H1 (cell line): Measurements from ENCODE around the gene IRF7. TPM values are rescaled to one million over a fixed set of nuclear protein-coding genes. Genes with fewer than 3 reads are reported as not detected.

ENCODE experiments used
- CTCF ChIA-PET: fragments of 300-600 bp; sonication (Branson Sonifier 250); formaldehyde crosslinking; loops from one replicate; lab custom pipeline; 2021; ENCODE audit not compliant: partially characterized antibody; lab: Charles Lee
- POLR2A ChIA-PET: fragments of 300-600 bp; sonication (Branson Sonifier 250); formaldehyde crosslinking; loops from one replicate; lab custom pipeline; 2021; ENCODE audit warnings: inconsistent platforms; ENCODE audit not compliant: partially characterized antibody; lab: Charles Lee
- DNase-seq, 2 experiments: peaks; one replicate each; pipeline versions ENCODE4 v3.0.0 to v3.0.0-alpha.2; 2010 to 2022; ENCODE audit warnings: low spot score in 2 of 2, low read depth in 1 of 2, mixed read lengths in 1 of 2
- FAIRE-seq: peaks from 2 replicates; lab custom pipeline; 2011; peaks lifted over from hg19 to GRCh38; lab: Jason Lieb, UNC
- H2AFZ ChIP-seq: 2 replicates; pipeline ENCODE4 v1.8.1; 2012; ENCODE audit warnings: low read length, inconsistent platforms
- H2AK5ac ChIP-seq: 2 replicates; pipeline ENCODE4 v1.6.1; 2013; ENCODE audit warnings: low read depth, low read length
- H2BK120ac ChIP-seq: replicated peaks from 2 replicates; pipeline ENCODE3; 2013; ENCODE audit warnings: low read depth, low read length, inconsistent platforms
- H2BK12ac ChIP-seq: 2 replicates; pipeline ENCODE4 v1.6.1; 2013; ENCODE audit warnings: low read depth, low read length
- H2BK15ac ChIP-seq: 2 replicates; pipeline ENCODE4 v1.6.1; 2013; ENCODE audit warnings: low read length
- H2BK20ac ChIP-seq: 2 replicates; pipeline ENCODE4 v1.6.1; 2013; ENCODE audit warnings: low read length
- H2BK5ac ChIP-seq: 2 replicates; pipeline ENCODE4 v1.6.1; 2013; ENCODE audit warnings: low read depth, low read length
- H3K14ac ChIP-seq: 2 replicates; pipeline ENCODE4 v1.6.1; 2013; ENCODE audit warnings: inconsistent platforms; ENCODE audit not compliant: insufficient read length
- H3K18ac ChIP-seq: 2 replicates; pipeline ENCODE4 v1.6.1; 2013; ENCODE audit warnings: low read length; ENCODE audit errors: extremely low read depth
- H3K23ac ChIP-seq: 2 replicates; pipeline ENCODE4 v1.6.1; 2013; ENCODE audit warnings: inconsistent platforms; ENCODE audit not compliant: insufficient read length
- H3K23me2 ChIP-seq: 2 replicates; pipeline ENCODE4 v1.6.1; 2013; ENCODE audit warnings: low read depth, low read length
- H3K27ac ChIP-seq: 2 replicates; pipeline ENCODE4 v1.6.1; 2011; ENCODE audit warnings: low read depth, low read length, inconsistent platforms
- H3K27me3 ChIP-seq, 4 experiments: replicated peaks in 1 of 4; 1 replicate in 1 of 4; 2 replicates in 3 of 4; pipeline versions ENCODE4 v1.6.1 to v1.8.1; 2011 to 2013; ENCODE audit warnings: low read length in 3 of 4, mild to moderate bottlenecking in 3 of 4, inconsistent platforms in 2 of 4, mixed read lengths in 2 of 4, moderate library complexity in 1 of 4; ENCODE audit not compliant: control insufficient read depth in 3 of 4, insufficient read depth in 3 of 4; ENCODE audit errors: extremely low read depth in 1 of 4
- H3K36me3 ChIP-seq, 4 experiments: 2 replicates each; pipeline versions ENCODE4 v1.6.1 to v1.8.1; 2011 to 2013; ENCODE audit warnings: mild to moderate bottlenecking in 4 of 4, low read length in 3 of 4, moderate library complexity in 2 of 4, control low read depth in 1 of 4, inconsistent platforms in 1 of 4; ENCODE audit not compliant: insufficient read depth in 4 of 4, control insufficient read depth in 2 of 4
- H3K4ac ChIP-seq: replicated peaks from 2 replicates; pipeline ENCODE3; 2013; ENCODE audit warnings: low read length, low read depth, mixed read lengths, inconsistent platforms; ENCODE audit not compliant: insufficient read length
- H3K4me1 ChIP-seq, 4 experiments: replicated peaks in 1 of 4; 1 replicate in 1 of 4; 2 replicates in 3 of 4; pipeline versions ENCODE4 v1.6.1 to v1.8.1; 2011 to 2013; ENCODE audit warnings: low read length in 3 of 4, inconsistent platforms in 2 of 4, mixed read lengths in 1 of 4; ENCODE audit not compliant: insufficient read depth in 4 of 4, control insufficient read depth in 3 of 4
- H3K4me2 ChIP-seq, 2 experiments: 2 replicates each; pipeline versions ENCODE4 v1.6.1 to v1.8.1; 2011 to 2013; ENCODE audit warnings: low read depth in 2 of 2, low read length in 2 of 2, control low read depth in 1 of 2, inconsistent platforms in 1 of 2, mild to moderate bottlenecking in 1 of 2; ENCODE audit not compliant: insufficient read depth in 1 of 2
- H3K4me3 ChIP-seq, 4 experiments: fragments of 200-600, 300-600 bp in 1 of 4; sonication (generic), shearing (Covaris generic), sonication (Bioruptor Twin) in 1 of 4; 2 replicates each; pipeline versions ENCODE4 v1.5.1 to v1.8.1; 2011 to 2016; ENCODE audit warnings: low read length in 4 of 4, low read depth in 3 of 4, control low read depth in 2 of 4, inconsistent platforms in 2 of 4, mild to moderate bottlenecking in 2 of 4, mixed read lengths in 1 of 4, moderate library complexity in 1 of 4; ENCODE audit not compliant: insufficient read depth in 2 of 4; ENCODE audit errors: extremely low read depth in 1 of 4
- H3K56ac ChIP-seq: replicated peaks from 2 replicates; pipeline ENCODE3; 2013; ENCODE audit warnings: low read depth, mild to moderate bottlenecking, mixed read lengths, low read length, inconsistent platforms; ENCODE audit not compliant: insufficient read length
- H3K79me1 ChIP-seq: 2 replicates; pipeline ENCODE4 v1.6.1; 2013; ENCODE audit warnings: low read depth, low read length, control low read depth
- H3K79me2 ChIP-seq, 2 experiments: 2 replicates each; pipeline versions ENCODE4 v1.6.1 to v1.8.1; 2012 to 2013; ENCODE audit warnings: low read length in 2 of 2, mild to moderate bottlenecking in 2 of 2, inconsistent platforms in 1 of 2; ENCODE audit not compliant: insufficient read depth in 2 of 2, control insufficient read depth in 1 of 2
- H3K9ac ChIP-seq, 4 experiments: replicated peaks in 1 of 4; 1 replicate in 1 of 4; 2 replicates in 3 of 4; pipeline versions ENCODE4 v1.6.1 to v1.8.1; 2011 to 2013; ENCODE audit warnings: low read depth in 3 of 4, low read length in 3 of 4, control low read depth in 2 of 4, mild to moderate bottlenecking in 2 of 4, moderate library complexity in 2 of 4, inconsistent platforms in 1 of 4; ENCODE audit errors: extremely low read depth in 1 of 4
- H3K9me3 ChIP-seq, 2 experiments: 2 replicates each; pipeline versions ENCODE4 v1.6.1 to v1.8.1; 2012 to 2013; ENCODE audit warnings: mild to moderate bottlenecking in 2 of 2, moderate library complexity in 2 of 2, control low read depth in 1 of 2, inconsistent platforms in 1 of 2, low read depth in 1 of 2, low read length in 1 of 2, mixed read lengths in 1 of 2; ENCODE audit not compliant: insufficient read depth in 2 of 2
- H4K20me1 ChIP-seq, 2 experiments: replicated peaks in 1 of 2; 2 replicates each; pipeline versions ENCODE3 to v1.8.1; 2011 to 2013; ENCODE audit warnings: inconsistent platforms in 2 of 2, low read length in 2 of 2, mild to moderate bottlenecking in 1 of 2; ENCODE audit not compliant: insufficient read depth in 2 of 2, control insufficient read depth in 1 of 2
- H4K5ac ChIP-seq: 2 replicates; pipeline ENCODE4 v1.6.1; 2013; ENCODE audit warnings: low read length, low read depth, mixed read lengths, inconsistent platforms; ENCODE audit not compliant: insufficient read length
- H4K8ac ChIP-seq: 2 replicates; pipeline ENCODE4 v1.8.0; 2013; ENCODE audit warnings: mild to moderate bottlenecking, moderate library complexity, low read length, inconsistent platforms; ENCODE audit not compliant: insufficient read depth; ENCODE audit errors: extremely low read depth
- H4K91ac ChIP-seq: replicated peaks from 2 replicates; pipeline ENCODE3; 2013; ENCODE audit warnings: low read length, mixed read lengths, inconsistent platforms; ENCODE audit not compliant: insufficient read length
- ASH2L ChIP-seq: fragments of 200-600, 300-600 bp; sonication (generic); IDR thresholded peaks from one replicate; pipeline ENCODE4 v1.7.1; 2017; ENCODE audit warnings: low read length
- CBX8 ChIP-seq: fragments of 300-800, 300-1000 bp; sonication (generic); IDR thresholded peaks from 2 replicates; pipeline ENCODE4 v1.7.1; 2016; ENCODE audit warnings: low read depth, low read length, borderline replicate concordance
- CREB1 ChIP-seq: IDR thresholded peaks from 2 replicates; pipeline ENCODE4 v1.6.1; 2012; ENCODE audit warnings: inconsistent platforms
- FOSL1 ChIP-seq: IDR thresholded peaks from 2 replicates; pipeline ENCODE4 v1.6.1; 2011; ENCODE audit warnings: mild to moderate bottlenecking, low read depth, low read length, moderate library complexity; ENCODE audit not compliant: insufficient read depth
- JUND ChIP-seq: IDR thresholded peaks from 2 replicates; pipeline ENCODE4 v1.6.1; 2011; ENCODE audit warnings: mild to moderate bottlenecking, improper control_type of control experiment, low read length
- NANOG ChIP-seq: IDR thresholded peaks from 2 replicates; pipeline ENCODE4 v1.6.1; 2011; ENCODE audit warnings: low read length, low read depth, mild to moderate bottlenecking, inconsistent platforms; ENCODE audit not compliant: insufficient read depth, poor library complexity, severe bottlenecking
- POU5F1 ChIP-seq: IDR thresholded peaks from 2 replicates; pipeline ENCODE4 v1.6.1; 2011; ENCODE audit warnings: low read depth, mild to moderate bottlenecking, low read length, moderate library complexity
- RAD21 ChIP-seq, 2 experiments: IDR thresholded peaks in 1 of 2; conservative IDR thresholded peaks in 1 of 2; 2 replicates each; pipeline ENCODE4 v1.6.1; 2011; ENCODE audit warnings: low read depth in 2 of 2, low read length in 2 of 2, improper control_type of control experiment in 1 of 2, inconsistent platforms in 1 of 2, mild to moderate bottlenecking in 1 of 2, moderate library complexity in 1 of 2
- RNF2 ChIP-seq: fragments of 200-900, 300-1000 bp; sonication (generic); IDR thresholded peaks from 2 replicates; pipeline ENCODE4 v1.7.1; 2016; ENCODE audit warnings: borderline replicate concordance, low read depth, mild to moderate bottlenecking, antibody characterized with exemption, low read length; ENCODE audit not compliant: poor library complexity, severe bottlenecking; ENCODE audit errors: missing control alignments
- SIRT6 ChIP-seq: IDR thresholded peaks from one replicate; pipeline ENCODE4 v1.7.1; 2012; ENCODE audit warnings: low read length, inconsistent platforms
- SP1 ChIP-seq: IDR thresholded peaks from 2 replicates; pipeline ENCODE4 v1.6.1; 2011; ENCODE audit warnings: low read depth, low read length
- TBP ChIP-seq: IDR thresholded peaks from 2 replicates; pipeline ENCODE4 v1.6.1; 2011; ENCODE audit warnings: low read depth, low read length, improper control_type of control experiment
- USF2 ChIP-seq: IDR thresholded peaks from 2 replicates; pipeline ENCODE4 v1.6.1; 2011; ENCODE audit warnings: low read length, improper control_type of control experiment
- WGBS, 2 experiments: shearing (Covaris generic) in 1 of 2; methylation state at CpG; one replicate each; pipeline versions ENCODE4 v1.1.6 to v1.1.7; 2013 to 2015; ENCODE audit warnings: low lambda C conversion rate in 2 of 2, mixed read lengths in 2 of 2, inconsistent platforms in 1 of 2, low coverage in 1 of 2, missing lambda C conversion rate in 1 of 2; ENCODE audit not compliant: insufficient replicate concordance in 2 of 2, insufficient coverage in 1 of 2, insufficient read length in 1 of 2; ENCODE audit errors: extremely low coverage in 1 of 2, missing lambda C conversion rate in 1 of 2; 5-methylcytosine and 5-hydroxymethylcytosine counted together
- polyA plus RNA-seq, 7 experiments: library from polyadenylated mRNA; depleted of rRNA in 3 of 7; stranded (reverse) in 5 of 7; unstranded in 2 of 7; fragments of >200 nt in 5 of 7; fragments of 200-250 nt in 2 of 7; gene quantifications; 1 replicate in 5 of 7; 2 replicates in 1 of 7; 4 replicates in 1 of 7; pipeline versions ENCODE4 v1.2.1 to v1.2.3, GENCODE V29; 2011 to 2013; ENCODE audit warnings: missing spikeins in 2 of 7, mixed read lengths in 2 of 7
- total RNA-seq: library from RNA; stranded (reverse); fragmentation: NEBNext Ultra II Directional; extraction: Animal tissue kit (Norgen Biotek cat#: 25700); gene quantifications from 2 replicates; pipeline ENCODE4 v1.2.1, GENCODE V29; 2021

Gene IRF7
- total and polyA plus RNA-seq, 2 of the 8 experiments (the other 6 are each of a cell fraction or from before 2014, with no cell fraction given): 9.1 to 9.6 TPM

- no peak overlapping the region for H3K56ac ChIP-seq
- H3K79me1 ChIP-seq: peaks cover 29% of the 10 kb centered on the region
- H4K5ac ChIP-seq: no peak overlapping the region
- H3K4me1 ChIP-seq: peaks cover 4 to 11% (median 5%) of the 10 kb centered on the region in 4 experiments; a peak in 6 of 7 replicates
- H3K27me3 ChIP-seq: no peaks in the 10 kb centered on the region
- no peak overlapping the region for H4K91ac ChIP-seq
- peaks cover 6 to 19% (median 16%) of the 10 kb centered on the region in 4 experiments; a peak in 6 of 8 replicates for H3K36me3 ChIP-seq
- H2AK5ac ChIP-seq: no peak overlapping the region
- no peak overlapping the region for H3K27ac ChIP-seq
- H2BK120ac ChIP-seq: no peak overlapping the region
- peaks cover 38 to 63% of the 10 kb centered on the region in 2 experiments for H3K79me2 ChIP-seq
- H3K9me3 ChIP-seq: no peaks in the 10 kb centered on the region
- H4K8ac ChIP-seq: no peak overlapping the region
- no peak overlapping the region for H3K4me3 ChIP-seq
- no peak overlapping the region for H3K4ac ChIP-seq
- H2BK20ac ChIP-seq: no peak overlapping the region
- ChIA-PET CTCF (interaction anchor here (1.6 kb wide), 1 partner anchor 25 kb away, joined by 5 read pairs; no protein-coding TSS in a partner anchor), POLR2A (interaction anchor here (0.6 to 1.0 kb wide), 3 partner anchors 15 to 170 kb away, joined by 3 read pairs; no protein-coding TSS in a partner anchor)
- H3K23ac ChIP-seq: no peak overlapping the region
- H2BK5ac ChIP-seq: no peak overlapping the region
- H4K20me1 ChIP-seq: peaks cover 47 to 53% of the 10 kb centered on the region in 2 experiments
- H3K4me2 ChIP-seq: no peak overlapping the region
- FAIRE-seq (no peak), DNase-seq (no peak)
- 92% methylated on average over 17 of the region's 17 CpGs; no CpG with 5 or more reads in 1 of the 2 experiments for WGBS, 2 experiments
- no peak overlapping the region for H2BK15ac ChIP-seq
- no peak overlapping the region for H2BK12ac ChIP-seq
- no peak overlapping the region for H3K9ac ChIP-seq
- H3K23me2 ChIP-seq: peaks cover 6% of the 10 kb centered on the region
- H3K14ac ChIP-seq: no peak overlapping the region
- H3K18ac ChIP-seq: no peak overlapping the region
- no peak overlapping the region for H2AFZ ChIP-seq
- TF ChIP-seq USF2 (no peak), POU5F1 (no peak), CREB1 (no peak), JUND (no peak), ASH2L (no peak), RAD21 (IDR thresholded peaks at IDR 0.05 in 1 of 2, conservative IDR thresholded peaks at IDR 0.05 in 1 of 2; ENCODE audit: low read depth in 2 of 2, low read length in 2 of 2) (no peak), NANOG (no peak), TBP (no peak), SP1 (no peak), FOSL1 (no peak), SIRT6 (no peak), RNF2 (no peak), CBX8 (no peak)
Observed at GRCh38 chr11:581752-582151, 34.0 kb downstream of the IRF7 start.
